Body of pancreas (tissue), 4 donors: Measurements from ENCODE around the gene CDY2A.
"Not testable (repeated sequence)": the region's sequence is repeated elsewhere in the genome, so short reads cannot be mapped to it uniquely, and the experiment has no call there.

Experiments
- POLR2A ChIP-seq, 3 donors: fragments of 450-650 bp; IDR thresholded peaks; one replicate each; pipeline ENCODE4 v1.6.1; 2016; ENCODE audit warnings: antibody characterized with exemption in 3 of 3, mild to moderate bottlenecking in 2 of 3
- TF ChIP-seq, protein P1 (sequence below), 7 experiments: fragments of 450-650 bp in 4 of 7; fragments of 200-600 bp in 3 of 7; sonication (generic) in 3 of 7; IDR thresholded peaks; one replicate each; pipeline ENCODE4 v1.5.1; 2016 to 2019; ENCODE audit warnings: antibody characterized with exemption in 7 of 7

GRCh38 chrY:18073464-18073863, 47.9 kb downstream of the CDY2A start:
- TF ChIP-seq POLR2A (IDR thresholded peaks at IDR 0.05): not testable (repeated sequence)
- TF ChIP-seq, protein P1, sequence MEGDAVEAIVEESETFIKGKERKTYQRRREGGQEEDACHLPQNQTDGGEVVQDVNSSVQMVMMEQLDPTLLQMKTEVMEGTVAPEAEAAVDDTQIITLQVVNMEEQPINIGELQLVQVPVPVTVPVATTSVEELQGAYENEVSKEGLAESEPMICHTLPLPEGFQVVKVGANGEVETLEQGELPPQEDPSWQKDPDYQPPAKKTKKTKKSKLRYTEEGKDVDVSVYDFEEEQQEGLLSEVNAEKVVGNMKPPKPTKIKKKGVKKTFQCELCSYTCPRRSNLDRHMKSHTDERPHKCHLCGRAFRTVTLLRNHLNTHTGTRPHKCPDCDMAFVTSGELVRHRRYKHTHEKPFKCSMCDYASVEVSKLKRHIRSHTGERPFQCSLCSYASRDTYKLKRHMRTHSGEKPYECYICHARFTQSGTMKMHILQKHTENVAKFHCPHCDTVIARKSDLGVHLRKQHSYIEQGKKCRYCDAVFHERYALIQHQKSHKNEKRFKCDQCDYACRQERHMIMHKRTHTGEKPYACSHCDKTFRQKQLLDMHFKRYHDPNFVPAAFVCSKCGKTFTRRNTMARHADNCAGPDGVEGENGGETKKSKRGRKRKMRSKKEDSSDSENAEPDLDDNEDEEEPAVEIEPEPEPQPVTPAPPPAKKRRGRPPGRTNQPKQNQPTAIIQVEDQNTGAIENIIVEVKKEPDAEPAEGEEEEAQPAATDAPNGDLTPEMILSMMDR (IDR thresholded peaks at IDR 0.05): not testable (repeated sequence)
